T-helper 17 cell (primary cell): ENCODE results near the gene LAMC1. TPM values are rescaled to one million over a fixed set of nuclear protein-coding genes. Genes with fewer than 3 reads are reported as not detected.

Experiments
- ATAC-seq: fragments of 150-1000 bp; cut with Tn5 transposase; 2 replicates; pipeline ENCODE4 v1.10.0; 2021; ENCODE audit warnings: mild to moderate bottlenecking, moderate library complexity
- DNase-seq, 3 donors: peaks; one replicate each; pipeline versions ENCODE4 v3.0.0 to v3.0.0-alpha.2; 2020 to 2021
- H3K9me3 ChIP-seq: one replicate; pipeline ENCODE4 v1.7.0; 2013; ENCODE audit warnings: low read length, mild to moderate bottlenecking; ENCODE audit not compliant: control insufficient read depth, poor library complexity, severe bottlenecking
- H3K27ac Mint-ChIP-seq: one replicate; pipeline ENCODE4 v1.8.0; 2022; ENCODE audit warnings: mild to moderate bottlenecking, moderate library complexity, mixed read lengths
- H3K27me3 Mint-ChIP-seq: one replicate; pipeline ENCODE4 v1.8.0; 2022; ENCODE audit warnings: mixed read lengths
- H3K36me3 Mint-ChIP-seq: one replicate; pipeline ENCODE4 v1.8.0; 2022; ENCODE audit warnings: low read depth, mixed read lengths
- H3K4me1 Mint-ChIP-seq: one replicate; pipeline ENCODE4 v1.8.0; 2022; ENCODE audit warnings: mild to moderate bottlenecking, mixed read lengths
- H3K4me3 Mint-ChIP-seq: one replicate; pipeline ENCODE4 v1.8.0; 2022; ENCODE audit warnings: mild to moderate bottlenecking, moderate library complexity, mixed read lengths
- total RNA-seq, 4 donors: library from RNA in 2 of 4; stranded (reverse) in 2 of 4; gene quantifications; one replicate each; pipeline ENCODE4 v1.2.3 and lab custom pipeline; 2022 to 2026

Gene LAMC1
- total RNA-seq, 2 donors from 2014 or later = 0.70 to 0.83 TPM

DNA sequence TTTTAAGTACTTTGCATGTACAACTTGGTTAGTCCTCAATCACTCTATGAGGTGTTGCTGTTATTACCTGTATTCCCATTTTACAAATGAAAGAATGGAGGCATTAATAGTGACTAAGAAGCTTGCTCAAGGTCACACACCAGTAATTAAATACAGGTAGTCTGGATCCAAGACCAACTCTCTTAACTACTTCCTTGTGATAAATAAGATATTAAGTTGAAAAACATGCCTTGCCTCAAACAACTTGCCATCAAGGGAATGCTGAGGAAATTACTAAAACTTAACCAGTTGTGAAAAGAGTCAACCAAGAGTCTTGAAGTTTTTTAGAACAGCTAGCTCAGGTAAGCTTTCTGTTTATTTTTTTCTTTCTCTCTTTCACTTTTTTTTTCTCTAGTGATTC lies 21.0 kb upstream of the LAMC1 start:
- Mint-ChIP-seq H3K4me1 (no peaks in the 10 kb centered on the region), H3K36me3 (peaks cover 2% of the 10 kb centered on the region), H3K27ac (no peak overlapping the region), H3K4me3 (no peak overlapping the region), H3K27me3 (peaks cover 33% of the 10 kb centered on the region)
- ATAC-seq (no peak), DNase-seq (no peak)
- H3K9me3 ChIP-seq = no peaks in the 10 kb centered on the region

DNA sequence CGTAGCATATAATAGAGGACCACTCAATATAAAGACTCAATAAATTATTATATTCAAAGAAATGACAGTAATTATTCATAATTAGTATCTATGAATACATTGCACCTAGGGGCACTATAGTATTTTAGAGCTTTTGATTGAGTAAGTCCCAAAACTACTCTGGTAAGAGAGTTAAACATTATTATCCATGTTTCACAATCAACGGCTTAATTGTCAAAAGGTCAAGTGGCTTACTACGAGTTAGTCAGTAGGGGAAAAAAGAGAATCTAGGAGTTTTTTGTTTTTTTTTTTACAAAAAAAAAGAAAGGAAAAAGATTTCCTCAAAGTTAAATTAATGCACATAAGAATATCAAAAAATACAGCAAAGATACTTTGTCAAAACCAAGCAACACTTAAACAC lies 20.4 kb upstream of the LAMC1 start:
- no peak for ATAC-seq
- H3K9me3 ChIP-seq = no peaks in the 10 kb centered on the region
- peaks cover 36% of the 10 kb centered on the region for H3K27me3 Mint-ChIP-seq
- no peak overlapping the region for H3K4me3 Mint-ChIP-seq
- H3K36me3 Mint-ChIP-seq = peaks cover 2% of the 10 kb centered on the region
- H3K27ac Mint-ChIP-seq = no peak overlapping the region
- no peak for DNase-seq
- no peaks in the 10 kb centered on the region for H3K4me1 Mint-ChIP-seq

GRCh38 chr1:183003203-183003602 lies 20.0 kb upstream of the LAMC1 start:
- Mint-ChIP-seq H3K36me3 (peaks cover 2% of the 10 kb centered on the region), H3K4me3 (no peak overlapping the region), H3K27me3 (peaks cover 32% of the 10 kb centered on the region), H3K4me1 (no peaks in the 10 kb centered on the region), H3K27ac (no peak overlapping the region)
- no peak for ATAC-seq
- no peaks in the 10 kb centered on the region for H3K9me3 ChIP-seq
- no peak for DNase-seq

- Mint-ChIP-seq H3K27me3 (peaks cover 25% of the 10 kb centered on the region), H3K4me1 (no peaks in the 10 kb centered on the region), H3K4me3 (no peak overlapping the region), H3K36me3 (peaks cover 2% of the 10 kb centered on the region), H3K27ac (no peak overlapping the region)
- DNase-seq (no peak), ATAC-seq (no peak)
- H3K9me3 ChIP-seq = no peaks in the 10 kb centered on the region
These were observed 19.1 kb upstream of the LAMC1 start for GRCh38 chr1:183004141-183004540.

DNA sequence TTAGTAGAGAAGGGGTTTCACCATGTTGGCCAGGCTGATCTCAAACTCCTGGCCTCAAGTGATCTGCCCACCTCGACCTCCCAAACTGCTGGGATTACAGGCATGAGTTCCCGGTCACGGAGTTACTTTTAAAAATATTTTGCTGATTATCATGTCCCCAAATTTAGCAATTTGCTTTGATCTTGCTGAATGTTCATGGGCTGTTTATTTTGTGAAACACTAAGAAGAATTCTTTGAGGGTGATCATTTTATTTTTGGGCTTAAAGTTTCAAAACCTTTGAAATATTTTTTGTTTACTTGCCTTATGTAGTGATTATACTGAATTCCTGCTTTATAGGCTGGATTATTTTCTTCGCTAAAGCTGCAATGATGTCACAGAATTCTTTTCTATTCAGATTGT lies 11.4 kb upstream of the LAMC1 start:
- no peaks in the 10 kb centered on the region for H3K9me3 ChIP-seq
- Mint-ChIP-seq H3K27ac (no peak overlapping the region), H3K4me1 (no peaks in the 10 kb centered on the region), H3K27me3 (peaks cover 11% of the 10 kb centered on the region), H3K36me3 (no peaks in the 10 kb centered on the region), H3K4me3 (no peak overlapping the region)
- ATAC-seq = no peak
- DNase-seq = no peak

DNA sequence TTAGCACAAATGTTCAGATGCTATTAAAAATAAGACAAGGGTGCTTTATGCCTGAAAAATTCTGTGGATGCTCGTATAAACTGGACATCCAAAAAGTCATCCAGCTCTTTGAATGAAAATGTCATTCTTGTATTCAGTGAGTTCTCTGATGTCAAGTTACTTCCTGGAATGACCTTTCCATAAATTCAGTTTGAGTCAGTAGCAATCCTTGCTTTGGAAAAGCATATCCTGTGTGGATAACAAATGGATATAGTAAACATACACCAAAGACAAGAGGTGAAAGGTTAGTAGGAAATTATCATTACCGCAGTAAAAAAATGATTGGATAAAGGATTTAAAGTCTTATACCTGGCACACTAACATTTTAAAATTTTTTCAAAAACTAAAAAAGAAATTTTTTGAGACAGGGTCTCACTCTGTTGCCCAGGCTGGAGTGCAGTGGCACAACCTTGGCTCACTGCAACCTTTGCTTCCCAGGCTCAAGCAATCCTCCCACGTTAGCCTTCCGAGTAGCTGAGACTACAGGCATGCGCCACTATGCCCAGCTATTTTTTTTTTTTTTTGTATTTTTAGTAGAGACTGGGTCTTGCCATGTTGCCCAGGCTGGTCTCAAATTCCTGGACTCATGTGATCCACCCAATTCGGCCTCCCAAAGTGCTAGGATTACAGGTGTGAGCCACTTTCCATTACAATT lies 10.8 kb upstream of the LAMC1 start:
- H3K9me3 ChIP-seq = no peaks in the 10 kb centered on the region
- no peak overlapping the region for H3K4me3 Mint-ChIP-seq
- DNase-seq (no peak), ATAC-seq (no peak)
- H3K27ac Mint-ChIP-seq = no peak overlapping the region
- H3K4me1 Mint-ChIP-seq = no peaks in the 10 kb centered on the region
- H3K36me3 Mint-ChIP-seq = no peaks in the 10 kb centered on the region
- peaks cover 11% of the 10 kb centered on the region for H3K27me3 Mint-ChIP-seq

DNA sequence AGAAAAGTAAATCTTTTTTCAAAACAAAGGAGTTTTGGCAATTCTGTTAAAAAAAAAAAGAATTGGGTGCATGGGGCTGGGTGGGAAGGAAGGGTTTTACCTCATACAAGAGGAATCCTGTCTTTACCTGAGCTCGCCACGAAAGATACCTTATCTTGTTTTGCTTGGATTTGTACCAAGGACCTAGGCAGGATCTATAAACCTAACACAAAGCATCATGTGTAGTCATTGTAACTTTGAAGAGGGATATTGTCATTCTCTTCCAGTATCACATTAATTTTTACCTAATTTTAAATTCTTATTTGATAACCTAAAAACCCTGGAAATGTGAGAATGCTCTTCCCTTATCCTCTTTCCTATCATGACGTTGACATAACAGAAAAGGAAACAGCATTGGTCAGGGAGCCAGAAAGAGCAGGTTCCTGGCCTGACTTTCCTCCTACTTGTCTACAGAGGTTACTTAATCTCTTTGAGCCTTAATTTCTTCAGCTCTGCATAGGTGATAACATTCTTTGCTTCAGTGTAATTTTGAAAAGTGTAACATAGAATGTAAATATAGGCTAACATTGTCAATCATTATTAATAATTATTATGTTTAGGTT lies 4.0 kb upstream of the LAMC1 start:
- H3K4me3 Mint-ChIP-seq = no peak overlapping the region
- DNase-seq (no peak), ATAC-seq (no peak)
- no peaks in the 10 kb centered on the region for H3K9me3 ChIP-seq
- H3K27me3 Mint-ChIP-seq = peaks cover 42% of the 10 kb centered on the region
- no peak overlapping the region for H3K27ac Mint-ChIP-seq
- H3K36me3 Mint-ChIP-seq = peaks cover 3% of the 10 kb centered on the region
- peaks cover 5% of the 10 kb centered on the region for H3K4me1 Mint-ChIP-seq

DNA sequence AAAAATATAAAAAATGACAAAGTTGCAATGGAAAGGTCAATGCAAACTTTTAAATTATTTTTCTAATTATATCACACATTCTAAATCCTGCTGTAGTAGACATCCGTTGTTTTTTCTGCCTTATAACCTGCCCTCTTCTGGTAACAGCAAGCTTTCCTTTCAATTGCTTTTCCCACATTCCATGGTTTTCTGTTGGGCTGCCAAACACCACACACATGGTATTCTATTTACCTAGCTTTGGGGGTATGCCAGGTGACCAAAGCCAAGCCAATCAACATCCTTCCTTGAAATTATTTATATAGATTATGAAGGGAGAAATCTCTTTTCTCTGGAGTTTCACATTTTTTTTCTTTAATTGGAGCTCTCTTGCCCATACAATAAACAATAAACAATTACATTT lies 3.4 kb upstream of the LAMC1 start:
- no peak for DNase-seq
- H3K27ac Mint-ChIP-seq = no peak overlapping the region
- H3K9me3 ChIP-seq = no peaks in the 10 kb centered on the region
- H3K4me3 Mint-ChIP-seq = no peak overlapping the region
- H3K36me3 Mint-ChIP-seq = peaks cover 5% of the 10 kb centered on the region
- no peak for ATAC-seq
- peaks cover 10% of the 10 kb centered on the region for H3K4me1 Mint-ChIP-seq
- peaks cover 49% of the 10 kb centered on the region for H3K27me3 Mint-ChIP-seq

GRCh38 chr1:183021405-183022201 lies 1.6 kb upstream of the LAMC1 start:
- ATAC-seq = no peak
- H3K4me1 Mint-ChIP-seq = peaks cover 10% of the 10 kb centered on the region

GRCh38 chr1:183022202-183023145 lies 746 bp upstream of the LAMC1 start:
- peaks cover 10% of the 10 kb centered on the region for H3K4me1 Mint-ChIP-seq
- peaks cover 5% of the 10 kb centered on the region for H3K36me3 Mint-ChIP-seq
- H3K4me3 Mint-ChIP-seq = peak overlapping the region; percentile 73
- ATAC-seq (no peak), DNase-seq (no peak)
- no peak overlapping the region for H3K27ac Mint-ChIP-seq
- H3K27me3 Mint-ChIP-seq = peaks cover 66% of the 10 kb centered on the region
- no peaks in the 10 kb centered on the region for H3K9me3 ChIP-seq

More at GRCh38 chr1:183021405-183022201, 1.6 kb upstream of the LAMC1 start:
- H3K36me3 Mint-ChIP-seq = peaks cover 5% of the 10 kb centered on the region
- H3K4me3 Mint-ChIP-seq = peak overlapping the region; percentile 37
- H3K27me3 Mint-ChIP-seq = peaks cover 63% of the 10 kb centered on the region
- H3K9me3 ChIP-seq = no peaks in the 10 kb centered on the region
- H3K27ac Mint-ChIP-seq = no peak overlapping the region
- DNase-seq = no peak

GRCh38 chr1:183023601-183024316 lies 539 bp downstream of the LAMC1 start:
- H3K27me3 Mint-ChIP-seq = peaks cover 72% of the 10 kb centered on the region
- H3K36me3 Mint-ChIP-seq = peaks cover 5% of the 10 kb centered on the region
- H3K4me1 Mint-ChIP-seq = peaks cover 10% of the 10 kb centered on the region
- no peak overlapping the region for H3K27ac Mint-ChIP-seq
- ATAC-seq (peak; percentile 80), DNase-seq (no peak)
- no peaks in the 10 kb centered on the region for H3K9me3 ChIP-seq
- H3K4me3 Mint-ChIP-seq = peak overlapping the region; percentile 82

- no peak for ATAC-seq
- H3K27ac Mint-ChIP-seq = no peak overlapping the region
These were observed 1.2 kb downstream of the LAMC1 start for GRCh38 chr1:183024317-183025009.

More at GRCh38 chr1:183024317-183025009, 1.2 kb downstream of the LAMC1 start:
- Mint-ChIP-seq H3K4me1 (peaks cover 10% of the 10 kb centered on the region), H3K27me3 (peaks cover 80% of the 10 kb centered on the region), H3K36me3 (peaks cover 6% of the 10 kb centered on the region), H3K4me3 (peak overlapping the region; percentile 82)
- no peak for DNase-seq
- no peaks in the 10 kb centered on the region for H3K9me3 ChIP-seq
